Right lobe of liver (tissue), 6 donors: ENCODE results near the gene TTC28. TPM values are rescaled to one million over a fixed set of nuclear protein-coding genes. Genes with fewer than 3 reads are reported as not detected.
A peak's percentile ranks its signal among the peaks of the same experiment; 100 is the strongest.

ENCODE experiments used
- ATAC-seq, 4 donors: fragments of 200-7000 bp; cut with Tn5 transposase; one replicate each; pipeline ENCODE4 v1.9.1; 2020; ENCODE audit warnings: mild to moderate bottlenecking in 4 of 4, moderate library complexity in 4 of 4
- DNase-seq, 3 donors: peaks; one replicate each; pipeline ENCODE4 v3.0.0-alpha.2; 2020
- H3K27ac ChIP-seq, 3 donors: fragments of 200-600 bp; one replicate each; pipeline ENCODE4 v1.8.0; 2022
- H3K27me3 ChIP-seq, 2 donors: fragments of 200-600 bp; one replicate each; pipeline ENCODE4 v1.8.0; 2022
- H3K36me3 ChIP-seq, 4 donors: fragments of 200-600 bp; sonication (generic) in 1 of 4; one replicate each; pipeline versions ENCODE4 v1.5.1 to v1.8.0; 2017 to 2022; ENCODE audit warnings: control low read depth in 1 of 4
- H3K4me1 ChIP-seq, 4 donors: fragments of 200-600 bp; sonication (generic) in 1 of 4; one replicate each; pipeline versions ENCODE4 v1.5.1 to v1.8.0; 2017 to 2022; ENCODE audit warnings: control low read depth in 1 of 4
- H3K4me3 ChIP-seq, 3 donors: fragments of 200-600 bp; one replicate each; pipeline ENCODE4 v1.8.0; 2022
- H3K9me3 ChIP-seq, 4 donors: fragments of 200-600 bp; sonication (generic) in 1 of 4; one replicate each; pipeline versions ENCODE4 v1.5.1 to v1.8.0; 2017 to 2022; ENCODE audit warnings: control low read depth in 1 of 4
- CTCF ChIP-seq, 4 donors: fragments of 200-600 bp in 3 of 4; fragments of 450-650 bp in 1 of 4; IDR thresholded peaks; one replicate each; pipeline versions ENCODE4 v1.5.1 to v1.8.0; 2016 to 2022; ENCODE audit warnings: antibody characterized with exemption in 4 of 4, mild to moderate bottlenecking in 2 of 4
- POLR2A ChIP-seq: fragments of 450-650 bp; IDR thresholded peaks from one replicate; pipeline ENCODE4 v1.6.1; 2017; ENCODE audit warnings: antibody characterized with exemption, mild to moderate bottlenecking
- WGBS: methylation state at CpG from one replicate; pipeline ENCODE4 v1.1.6; 2018; ENCODE audit warnings: low coverage, low lambda C conversion rate; ENCODE audit not compliant: insufficient coverage; ENCODE audit errors: missing lambda C conversion rate; 5-methylcytosine and 5-hydroxymethylcytosine counted together
- intact Hi-C, 2 donors: fragments of 100-400 bp; cut with DNase I; formaldehyde crosslinking; loops; one replicate each; pipeline versions ENCODE4 v1.11.2 to v1.14.1; 2022
- total RNA-seq, 6 experiments: library from RNA; depleted of rRNA in 2 of 6; stranded (reverse); fragments of >200 nt in 2 of 6; fragmentation: NEBNext Ultra II Directional in 3 of 6; extraction: Animal tissue kit (Norgen Biotek cat#: 25700) in 3 of 6; gene quantifications; one replicate each; pipeline versions ENCODE4 v1.1.0 to v1.2.4, GENCODE V29; 2016 to 2023
- donor health status: DM: no; HTN: yes; CAD: no.
- donor health status: DM: no; HTN: no; CAD: no.
- donor health status: DM: no; HTN: no; CAD: no.
- donor health status: DM: no; HTN: yes; CAD: no.
- donor health status: DM: no; HTN: yes; CAD: no.

The TTC28 gene
- total RNA-seq, 6 experiments from 2014 or later = 9.4 to 38.3 (median 15.0) TPM

- H3K9me3 ChIP-seq = no peaks in the 10 kb centered on the region
- no peaks in the 10 kb centered on the region for H3K27me3 ChIP-seq
- DNase-seq (peak in 2 of 3 donors; percentile 21 to 26), ATAC-seq (no peak)
- H3K4me3 ChIP-seq = no peak overlapping the region
- H3K27ac ChIP-seq = no peak overlapping the region
- intact Hi-C loops = no loop called here
- H3K36me3 ChIP-seq = peaks cover 0 to 9% (median 2%) of the 10 kb centered on the region in 4 donors
- WGBS = 88% methylated on average over 4 of the region's 7 CpGs
- peaks cover 0 to 10% (median 0%) of the 10 kb centered on the region in 4 donors for H3K4me1 ChIP-seq
- TF ChIP-seq POLR2A = no peak
- no peak for TF ChIP-seq CTCF (IDR thresholded peaks at IDR 0.05)
Observed at GRCh38 chr22:27988704-27989103, 690.9 kb downstream of the TTC28 start.

GRCh38 chr22:27987557-27987956 lies 692.1 kb downstream of the TTC28 start:
- Histone ChIP-seq H3K4me3 (no peak overlapping the region), H3K4me1 (peaks cover 0 to 10% (median 0%) of the 10 kb centered on the region in 4 donors), H3K27ac (no peak overlapping the region), H3K27me3 (no peaks in the 10 kb centered on the region), H3K36me3 (peaks cover 0 to 9% (median 6%) of the 10 kb centered on the region in 4 donors), H3K9me3 (no peaks in the 10 kb centered on the region)
- ATAC-seq (no peak), DNase-seq (peak in 1 of 3 donors; percentile 22)
- WGBS = 54% methylated on average over 6 of the region's 6 CpGs
- TF ChIP-seq CTCF (IDR thresholded peaks at IDR 0.05) (no peak), POLR2A (no peak)
- intact Hi-C loops = no loop called here

- ATAC-seq (no peak), DNase-seq (peak in 1 of 3 donors; percentile 36)
- Histone ChIP-seq H3K4me1 (peaks cover 0 to 10% (median 0%) of the 10 kb centered on the region in 4 donors), H3K27ac (no peak overlapping the region), H3K36me3 (peaks cover 0 to 9% (median 7%) of the 10 kb centered on the region in 4 donors), H3K27me3 (no peaks in the 10 kb centered on the region), H3K4me3 (no peak overlapping the region), H3K9me3 (no peaks in the 10 kb centered on the region)
- 100% methylated on average over 2 of the region's 5 CpGs for WGBS
- no peak for TF ChIP-seq CTCF (IDR thresholded peaks at IDR 0.05)
- TF ChIP-seq POLR2A = no peak
- intact Hi-C loops = no loop called here
Observed at GRCh38 chr22:27986937-27987336, 692.7 kb downstream of the TTC28 start.

GRCh38 chr22:27986459-27986858 lies 693.2 kb downstream of the TTC28 start:
- TF ChIP-seq POLR2A = no peak
- TF ChIP-seq CTCF (IDR thresholded peaks at IDR 0.05) = no peak
- peaks cover 0 to 9% (median 7%) of the 10 kb centered on the region in 4 donors for H3K36me3 ChIP-seq
- H3K4me1 ChIP-seq = peaks cover 0 to 9% (median 0%) of the 10 kb centered on the region in 4 donors
- intact Hi-C loops = no loop called here
- H3K4me3 ChIP-seq = no peak overlapping the region
- no peak for ATAC-seq
- 78% methylated on average over 4 of the region's 5 CpGs for WGBS
- DNase-seq = peak in 1 of 3 donors; percentile 11
- no peaks in the 10 kb centered on the region for H3K27me3 ChIP-seq
- H3K27ac ChIP-seq = no peak overlapping the region
- no peaks in the 10 kb centered on the region for H3K9me3 ChIP-seq
